ENCODE results near the gene TDRD12. TPM values are rescaled to one million over a fixed set of nuclear protein-coding genes. Genes with fewer than 3 reads are reported as not detected.

The TDRD12 gene
- total RNA-seq, 1 donor from 2014 or later = 0.74 TPM

GRCh38 chr19:32813862-32814425, 94.4 kb downstream of the TDRD12 start:
- no peaks in the 10 kb centered on the region for H3K9me3 ChIP-seq
- H3K27me3 ChIP-seq = no peaks in the 10 kb centered on the region
- DNase-seq (ENCODE audit: extremely low spot score in 2 of 2) = no peak

GRCh38 chr19:32814624-32815023, 95.1 kb downstream of the TDRD12 start:
- TF ChIP-seq POLR2AphosphoS5 (IDR thresholded peaks at IDR 0.05; ENCODE audit: insufficient read depth in 1 of 2, low read depth in 1 of 2) (no peak), POLR2A (IDR thresholded peaks at IDR 0.05) (no peak), CTCF (IDR thresholded peaks at IDR 0.05) (no peak)
- no peak overlapping the region for H3K27ac ChIP-seq
- no peak overlapping the region for H3K4me3 ChIP-seq
- no peaks in the 10 kb centered on the region for H3K36me3 ChIP-seq
- no peaks in the 10 kb centered on the region for H3K4me1 ChIP-seq
- H3K9me3 ChIP-seq = no peaks in the 10 kb centered on the region
- no peaks in the 10 kb centered on the region for H3K27me3 ChIP-seq
- DNase-seq (ENCODE audit: extremely low spot score in 2 of 2) = no peak
- intact Hi-C loops (cut with DNase I) = no loop called here

More at GRCh38 chr19:32813862-32814425, 94.4 kb downstream of the TDRD12 start:
- TF ChIP-seq POLR2A (IDR thresholded peaks at IDR 0.05) = no peak
- TF ChIP-seq POLR2AphosphoS5 (IDR thresholded peaks at IDR 0.05; ENCODE audit: insufficient read depth in 1 of 2, low read depth in 1 of 2) = no peak
- no peak for TF ChIP-seq CTCF (IDR thresholded peaks at IDR 0.05)
- Histone ChIP-seq H3K4me1 (no peaks in the 10 kb centered on the region), H3K36me3 (no peaks in the 10 kb centered on the region), H3K4me3 (no peak overlapping the region), H3K27ac (no peak overlapping the region)
- intact Hi-C loops (cut with DNase I) = no loop called here

DNA sequence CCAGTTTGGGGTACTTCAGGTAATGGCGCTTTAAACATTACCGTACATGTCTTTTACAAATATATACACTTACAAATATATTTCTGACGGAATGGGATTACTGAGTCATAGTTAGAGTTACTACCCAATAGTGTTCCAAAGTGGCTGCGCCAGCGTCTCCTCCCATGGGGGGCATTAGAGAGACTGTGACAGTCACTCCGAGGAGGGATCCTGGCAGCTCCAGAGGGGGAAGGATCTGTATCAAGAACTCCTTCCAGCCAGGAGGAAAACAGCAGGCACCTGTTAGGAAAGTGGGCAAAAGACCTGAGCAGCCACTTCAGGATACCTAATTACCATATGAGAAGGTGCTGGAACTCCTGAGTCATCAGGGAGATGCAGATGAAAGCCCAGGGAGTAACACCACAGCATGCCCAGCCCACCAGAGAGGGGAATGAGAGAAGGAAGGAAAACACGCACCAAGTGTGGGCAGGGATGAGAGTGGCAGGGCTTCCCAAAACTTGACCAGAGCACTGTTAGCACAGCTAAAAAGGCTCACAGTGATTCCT, 97.1 kb downstream of the TDRD12 start:
- DNase-seq (ENCODE audit: extremely low spot score in 2 of 2) = no peak
- H3K27me3 ChIP-seq = no peaks in the 10 kb centered on the region
- H3K36me3 ChIP-seq = no peaks in the 10 kb centered on the region
- H3K4me1 ChIP-seq = no peaks in the 10 kb centered on the region
- no peaks in the 10 kb centered on the region for H3K9me3 ChIP-seq
- no peak for TF ChIP-seq POLR2AphosphoS5 (IDR thresholded peaks at IDR 0.05; ENCODE audit: insufficient read depth in 1 of 2, low read depth in 1 of 2)
- TF ChIP-seq POLR2A (IDR thresholded peaks at IDR 0.05) = no peak
- TF ChIP-seq CTCF (IDR thresholded peaks at IDR 0.05) = no peak
- no peak overlapping the region for H3K4me3 ChIP-seq
- no peak overlapping the region for H3K27ac ChIP-seq
- intact Hi-C loops (cut with DNase I) = no loop called here

GRCh38 chr19:32817569-32818476, 98.3 kb downstream of the TDRD12 start:
- H3K36me3 ChIP-seq = no peaks in the 10 kb centered on the region
- no peak overlapping the region for H3K4me3 ChIP-seq
- H3K9me3 ChIP-seq = no peaks in the 10 kb centered on the region
- DNase-seq (ENCODE audit: extremely low spot score in 2 of 2) = no peak
- intact Hi-C loops (cut with DNase I) = no loop called here
- H3K4me1 ChIP-seq = no peaks in the 10 kb centered on the region
- TF ChIP-seq POLR2AphosphoS5 (IDR thresholded peaks at IDR 0.05; ENCODE audit: insufficient read depth in 1 of 2, low read depth in 1 of 2) (no peak), POLR2A (IDR thresholded peaks at IDR 0.05) (no peak), CTCF (IDR thresholded peaks at IDR 0.05) (no peak)
- H3K27me3 ChIP-seq = no peaks in the 10 kb centered on the region
- H3K27ac ChIP-seq = no peak overlapping the region
